Measurements from ENCODE around the gene ARSI. TPM values are rescaled to one million over a fixed set of nuclear protein-coding genes. Genes with fewer than 3 reads are reported as not detected.

The ARSI gene
- total and polyA plus RNA-seq, 2 of the 4 experiments (the other 2 are of a cell fraction) = 14.8 to 15.2 TPM

- TF ChIP-seq BHLHE40 (IDR thresholded peaks at IDR 0.05; ENCODE audit: low read depth, low read length) = no peak
Measured at GRCh38 chr5:150289551-150290390, 12.9 kb downstream of the ARSI start, which contains the start of gene CAMK2A (continued).

GRCh38 chr5:150288791-150289190 lies 13.9 kb downstream of the ARSI start:
- no peak overlapping the region for H2AK9ac ChIP-seq (replicated peaks; ENCODE audit: low read depth, low read length, poor library complexity)
- no peak overlapping the region for H3K27ac ChIP-seq (ENCODE audit: insufficient read depth, low read length)
- H2BK20ac ChIP-seq (ENCODE audit: low read depth, low read length) = no peak overlapping the region
- in situ Hi-C loops (cut with MboI; ENCODE audit: low sequenced_read_pairs) = no loop called here
- ChIA-PET POLR2A (ENCODE audit: unreplicated experiment) (no interaction called here), CTCF (no interaction called here)
- intact Hi-C loops (cut with micrococcal nuclease) = no loop called here
- DNase-seq = no peak
- no peak overlapping the region for H2BK15ac ChIP-seq (ENCODE audit: low read depth, low read length)
- H3K27me3 ChIP-seq (ENCODE audit: control insufficient read depth, insufficient read depth, low read length) = no peaks in the 10 kb centered on the region
- H3K4ac ChIP-seq (ENCODE audit: low read depth, low read length) = no peak overlapping the region
- no peak overlapping the region for H3K18ac ChIP-seq (ENCODE audit: low read depth, low read length)
- no peak overlapping the region for H4K5ac ChIP-seq (ENCODE audit: low read depth, low read length)
- H2BK120ac ChIP-seq (ENCODE audit: low read depth, low read length) = no peak overlapping the region
- no peak overlapping the region for H3K4me2 ChIP-seq (ENCODE audit: low read depth, low read length)
- dilution Hi-C loops (cut with HindIII; ENCODE audit: low sequenced_read_pairs, unreplicated experiment) = no loop called here
- H3K4me1 ChIP-seq (ENCODE audit: control insufficient read depth, insufficient read depth, low read length) = peaks cover 2% of the 10 kb centered on the region; the same call in 1 of the 2 replicates
- H3K4me3 ChIP-seq (ENCODE audit: insufficient read depth, low read depth, low read length) = no peak overlapping the region
- H4K20me1 ChIP-seq (ENCODE audit: insufficient read depth, low read length) = no peaks in the 10 kb centered on the region
- H3K23ac ChIP-seq (ENCODE audit: low read depth, low read length) = no peak overlapping the region
- H3K79me1 ChIP-seq (ENCODE audit: low read depth in 1 of 2, low read length in 2 of 2) = no peaks in the 10 kb centered on the region
- no peak overlapping the region for H2BK5ac ChIP-seq (ENCODE audit: low read depth, low read length, poor library complexity, severe bottlenecking)
- H2AFZ ChIP-seq (replicated peaks; ENCODE audit: low read length, poor library complexity) = no peak overlapping the region
- no peak overlapping the region for H3K14ac ChIP-seq (replicated peaks; ENCODE audit: low read depth, low read length)
- no peak overlapping the region for H4K91ac ChIP-seq (ENCODE audit: insufficient read depth, low read depth, low read length)
- no peak overlapping the region for H3K56ac ChIP-seq (ENCODE audit: extremely low read depth, insufficient read depth, low read length)
- ATAC-seq (ENCODE audit: low read depth) = no peak
- peaks cover 3% of the 10 kb centered on the region; the same call in 1 of the 2 replicates for H3K9me1 ChIP-seq (ENCODE audit: insufficient read depth, low read length)
- TF ChIP-seq CHD1 (IDR thresholded peaks at IDR 0.05; ENCODE audit: low read depth, low read length) = no peak
- TF ChIP-seq MXI1 (IDR thresholded peaks at IDR 0.05; ENCODE audit: borderline replicate concordance, low read depth, low read length) = no peak
- no peak for TF ChIP-seq FOS (IDR thresholded peaks at IDR 0.05; ENCODE audit: low read depth, low read length)
- TF ChIP-seq, protein P1, sequence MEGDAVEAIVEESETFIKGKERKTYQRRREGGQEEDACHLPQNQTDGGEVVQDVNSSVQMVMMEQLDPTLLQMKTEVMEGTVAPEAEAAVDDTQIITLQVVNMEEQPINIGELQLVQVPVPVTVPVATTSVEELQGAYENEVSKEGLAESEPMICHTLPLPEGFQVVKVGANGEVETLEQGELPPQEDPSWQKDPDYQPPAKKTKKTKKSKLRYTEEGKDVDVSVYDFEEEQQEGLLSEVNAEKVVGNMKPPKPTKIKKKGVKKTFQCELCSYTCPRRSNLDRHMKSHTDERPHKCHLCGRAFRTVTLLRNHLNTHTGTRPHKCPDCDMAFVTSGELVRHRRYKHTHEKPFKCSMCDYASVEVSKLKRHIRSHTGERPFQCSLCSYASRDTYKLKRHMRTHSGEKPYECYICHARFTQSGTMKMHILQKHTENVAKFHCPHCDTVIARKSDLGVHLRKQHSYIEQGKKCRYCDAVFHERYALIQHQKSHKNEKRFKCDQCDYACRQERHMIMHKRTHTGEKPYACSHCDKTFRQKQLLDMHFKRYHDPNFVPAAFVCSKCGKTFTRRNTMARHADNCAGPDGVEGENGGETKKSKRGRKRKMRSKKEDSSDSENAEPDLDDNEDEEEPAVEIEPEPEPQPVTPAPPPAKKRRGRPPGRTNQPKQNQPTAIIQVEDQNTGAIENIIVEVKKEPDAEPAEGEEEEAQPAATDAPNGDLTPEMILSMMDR (conservative IDR thresholded peaks at IDR 0.05; ENCODE audit: low read depth, low read length) = no peak
- TF ChIP-seq MAFK (IDR thresholded peaks at IDR 0.05; ENCODE audit: low read depth, low read length) = no peak
- TF ChIP-seq USF2 (IDR thresholded peaks at IDR 0.05; ENCODE audit: low read depth, low read length) = no peak
- no peak for TF ChIP-seq CEBPB (IDR thresholded peaks at IDR 0.05; ENCODE audit: low read depth, low read length)
- TF ChIP-seq RCOR1 (IDR thresholded peaks at IDR 0.05; ENCODE audit: insufficient replicate concordance, low read length) = no peak
- TF ChIP-seq, protein P2, sequence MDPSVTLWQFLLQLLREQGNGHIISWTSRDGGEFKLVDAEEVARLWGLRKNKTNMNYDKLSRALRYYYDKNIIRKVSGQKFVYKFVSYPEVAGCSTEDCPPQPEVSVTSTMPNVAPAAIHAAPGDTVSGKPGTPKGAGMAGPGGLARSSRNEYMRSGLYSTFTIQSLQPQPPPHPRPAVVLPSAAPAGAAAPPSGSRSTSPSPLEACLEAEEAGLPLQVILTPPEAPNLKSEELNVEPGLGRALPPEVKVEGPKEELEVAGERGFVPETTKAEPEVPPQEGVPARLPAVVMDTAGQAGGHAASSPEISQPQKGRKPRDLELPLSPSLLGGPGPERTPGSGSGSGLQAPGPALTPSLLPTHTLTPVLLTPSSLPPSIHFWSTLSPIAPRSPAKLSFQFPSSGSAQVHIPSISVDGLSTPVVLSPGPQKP (IDR thresholded peaks at IDR 0.05; ENCODE audit: borderline replicate concordance, low read depth, low read length) = no peak
- no peak for TF ChIP-seq MAZ (IDR thresholded peaks at IDR 0.05; ENCODE audit: borderline replicate concordance, low read depth, low read length)
- no peak for TF ChIP-seq BHLHE40 (IDR thresholded peaks at IDR 0.05; ENCODE audit: low read depth, low read length)
- no peak for TF ChIP-seq RFX5 (IDR thresholded peaks at IDR 0.05; ENCODE audit: low read depth, low read length)
- no peak overlapping the region for H2AK5ac ChIP-seq (ENCODE audit: low read depth, low read length)
- no peaks in the 10 kb centered on the region for H3K9me3 ChIP-seq (ENCODE audit: control insufficient read depth, insufficient read depth, low read length)
- BruUV-seq (replicated peaks) = no TSS peak
- no peak overlapping the region for H3K9ac ChIP-seq (ENCODE audit: low read depth, low read length)
- no peak overlapping the region for H4K8ac ChIP-seq (ENCODE audit: low read depth in 2 of 2, low read length in 2 of 2)
- H3K36me3 ChIP-seq (ENCODE audit: control insufficient read depth, insufficient read depth, low read length) = no peaks in the 10 kb centered on the region
- no CpG with 5 or more reads among the region's 6 CpGs for WGBS, 2 experiments (ENCODE audit: extremely low coverage in 2 of 2, insufficient read length in 1 of 2)
